ENCODE measurements around the gene MUSK. TPM values are rescaled to one million over a fixed set of nuclear protein-coding genes. Genes with fewer than 3 reads are reported as not detected.

The MUSK gene
- total and polyA plus RNA-seq, 5 donors, result 0.86 to 6.4 (median 4.7) TPM

- Histone ChIP-seq H3K27ac (ENCODE audit: low read length) (no peak overlapping the region), H3K9me3 (ENCODE audit: control insufficient read depth, low read length) (no peaks in the 10 kb centered on the region), H3K27me3 (ENCODE audit: control insufficient read depth, insufficient read depth) (no peaks in the 10 kb centered on the region), H3K4me3 (ENCODE audit: low read length) (no peak overlapping the region), H3K4me1 (ENCODE audit: control insufficient read depth, insufficient read depth, low read length) (no peaks in the 10 kb centered on the region)
- DNase-seq (no peak), ATAC-seq (no peak)
- intact Hi-C loops (cut with DNase I), result no loop called here
- 83% methylated on average over 4 of the region's 4 CpGs for WGBS
Measured at GRCh38 chr9:110648696-110649095, 19.9 kb upstream of the MUSK start.

GRCh38 chr9:110650261-110650660, 18.3 kb upstream of the MUSK start:
- no peak for DNase-seq
- intact Hi-C loops (cut with DNase I), result no loop called here
- Histone ChIP-seq H3K9me3 (ENCODE audit: control insufficient read depth, low read length) (no peaks in the 10 kb centered on the region), H3K27me3 (ENCODE audit: control insufficient read depth, insufficient read depth) (no peaks in the 10 kb centered on the region), H3K4me3 (ENCODE audit: low read length) (no peak overlapping the region), H3K27ac (ENCODE audit: low read length) (no peak overlapping the region), H3K4me1 (ENCODE audit: control insufficient read depth, insufficient read depth, low read length) (no peaks in the 10 kb centered on the region)
- 82% methylated on average over 3 of the region's 3 CpGs for WGBS
- no peak for ATAC-seq

- Histone ChIP-seq H3K9me3 (ENCODE audit: control insufficient read depth, low read length) (no peaks in the 10 kb centered on the region), H3K27me3 (ENCODE audit: control insufficient read depth, insufficient read depth) (no peaks in the 10 kb centered on the region), H3K4me3 (ENCODE audit: low read length) (no peak overlapping the region), H3K27ac (ENCODE audit: low read length) (no peak overlapping the region), H3K4me1 (ENCODE audit: control insufficient read depth, insufficient read depth, low read length) (no peaks in the 10 kb centered on the region)
- WGBS, result 54% methylated on average over 6 of the region's 6 CpGs
- intact Hi-C loops (cut with DNase I), result no loop called here
- ATAC-seq, result peak in 1 of 2 donors; percentile 45
- peak in 1 of 3 donors; percentile 44 for DNase-seq
Measured at GRCh38 chr9:110650991-110651411, 17.6 kb upstream of the MUSK start.

- ATAC-seq (peak; percentile 92 to 96), DNase-seq (peak in 2 of 3 donors; percentile 53 to 77)
- no peaks in the 10 kb centered on the region for H3K4me1 ChIP-seq (ENCODE audit: control insufficient read depth, insufficient read depth, low read length)
- no peaks in the 10 kb centered on the region for H3K27me3 ChIP-seq (ENCODE audit: control insufficient read depth, insufficient read depth)
- no peaks in the 10 kb centered on the region for H3K9me3 ChIP-seq (ENCODE audit: control insufficient read depth, low read length)
- WGBS, result 32% methylated on average over 6 of the region's 6 CpGs
- no peak overlapping the region for H3K27ac ChIP-seq (ENCODE audit: low read length)
- intact Hi-C loops (cut with DNase I), result no loop called here
- H3K4me3 ChIP-seq (ENCODE audit: low read length), result peak overlapping the region; percentile 9
Measured at GRCh38 chr9:110655754-110656641, 12.6 kb upstream of the MUSK start.

- Histone ChIP-seq H3K9me3 (ENCODE audit: control insufficient read depth, low read length) (no peaks in the 10 kb centered on the region), H3K4me1 (ENCODE audit: control insufficient read depth, insufficient read depth, low read length) (no peaks in the 10 kb centered on the region), H3K27me3 (ENCODE audit: control insufficient read depth, insufficient read depth) (no peaks in the 10 kb centered on the region), H3K4me3 (ENCODE audit: low read length) (no peak overlapping the region), H3K27ac (ENCODE audit: low read length) (no peak overlapping the region)
- intact Hi-C loops (cut with DNase I), result no loop called here
- no peak for DNase-seq
- ATAC-seq, result no peak
- 91% methylated on average over 2 of the region's 2 CpGs for WGBS
Measured at GRCh38 chr9:110659891-110660541, 8.6 kb upstream of the MUSK start.

GRCh38 chr9:110669433-110669832, 842 bp downstream of the MUSK start:
- 44% methylated on average over 5 of the region's 5 CpGs for WGBS
- Histone ChIP-seq H3K9me3 (ENCODE audit: control insufficient read depth, low read length) (no peaks in the 10 kb centered on the region), H3K27me3 (ENCODE audit: control insufficient read depth, insufficient read depth) (no peaks in the 10 kb centered on the region), H3K4me3 (ENCODE audit: low read length) (peak overlapping the region; percentile 16), H3K27ac (ENCODE audit: low read length) (no peak overlapping the region), H3K4me1 (ENCODE audit: control insufficient read depth, insufficient read depth, low read length) (no peaks in the 10 kb centered on the region)
- DNase-seq (no peak), ATAC-seq (no peak)
- intact Hi-C loops (cut with DNase I), result no loop called here

- no peak overlapping the region for H3K27ac ChIP-seq (ENCODE audit: low read length)
- intact Hi-C loops (cut with DNase I), result no loop called here
- no peaks in the 10 kb centered on the region for H3K4me1 ChIP-seq (ENCODE audit: control insufficient read depth, insufficient read depth, low read length)
- no peaks in the 10 kb centered on the region for H3K9me3 ChIP-seq (ENCODE audit: control insufficient read depth, low read length)
- H3K27me3 ChIP-seq (ENCODE audit: control insufficient read depth, insufficient read depth), result no peaks in the 10 kb centered on the region
- H3K4me3 ChIP-seq (ENCODE audit: low read length), result no peak overlapping the region
- 90% methylated on average over 4 of the region's 4 CpGs for WGBS
- DNase-seq (no peak), ATAC-seq (no peak)
Measured at GRCh38 chr9:110671849-110672248, 3.3 kb downstream of the MUSK start.

- DNase-seq, result no peak
- H3K9me3 ChIP-seq (ENCODE audit: control insufficient read depth, low read length), result no peaks in the 10 kb centered on the region
- intact Hi-C loops (cut with DNase I), result no loop called here
- no peak overlapping the region for H3K27ac ChIP-seq (ENCODE audit: low read length)
- H3K4me1 ChIP-seq (ENCODE audit: control insufficient read depth, insufficient read depth, low read length), result no peaks in the 10 kb centered on the region
- WGBS, result 65% methylated on average over 3 of the region's 3 CpGs
- H3K27me3 ChIP-seq (ENCODE audit: control insufficient read depth, insufficient read depth), result no peaks in the 10 kb centered on the region
- ATAC-seq, result no peak
- no peak overlapping the region for H3K4me3 ChIP-seq (ENCODE audit: low read length)
Measured at GRCh38 chr9:110672873-110673510, 4.4 kb downstream of the MUSK start.

- no peak for ATAC-seq
- Histone ChIP-seq H3K27ac (ENCODE audit: low read length) (no peak overlapping the region), H3K9me3 (ENCODE audit: control insufficient read depth, low read length) (no peaks in the 10 kb centered on the region), H3K4me3 (ENCODE audit: low read length) (no peak overlapping the region), H3K27me3 (ENCODE audit: control insufficient read depth, insufficient read depth) (no peaks in the 10 kb centered on the region), H3K4me1 (ENCODE audit: control insufficient read depth, insufficient read depth, low read length) (no peaks in the 10 kb centered on the region)
- WGBS, result 94% methylated on average over 4 of the region's 4 CpGs
- intact Hi-C loops (cut with DNase I), result no loop called here
- no peak for DNase-seq
Measured at GRCh38 chr9:110687497-110687896, 18.9 kb downstream of the MUSK start.

- no peak for ATAC-seq
- Histone ChIP-seq H3K27me3 (ENCODE audit: control insufficient read depth, insufficient read depth) (no peaks in the 10 kb centered on the region), H3K4me1 (ENCODE audit: control insufficient read depth, insufficient read depth, low read length) (no peaks in the 10 kb centered on the region), H3K9me3 (ENCODE audit: control insufficient read depth, low read length) (no peaks in the 10 kb centered on the region), H3K4me3 (ENCODE audit: low read length) (no peak overlapping the region), H3K27ac (ENCODE audit: low read length) (no peak overlapping the region)
- intact Hi-C loops (cut with DNase I), result no loop called here
- DNase-seq, result no peak
- 90% methylated on average over 5 of the region's 5 CpGs for WGBS
Measured at GRCh38 chr9:110688329-110688728, 19.7 kb downstream of the MUSK start.

- no peaks in the 10 kb centered on the region for H3K27me3 ChIP-seq (ENCODE audit: control insufficient read depth, insufficient read depth)
- intact Hi-C loops (cut with DNase I), result no loop called here
- H3K9me3 ChIP-seq (ENCODE audit: control insufficient read depth, low read length), result no peaks in the 10 kb centered on the region
- 94% methylated on average over 5 of the region's 5 CpGs for WGBS
- H3K27ac ChIP-seq (ENCODE audit: low read length), result no peak overlapping the region
- ATAC-seq (no peak), DNase-seq (no peak)
- no peak overlapping the region for H3K4me3 ChIP-seq (ENCODE audit: low read length)
- H3K4me1 ChIP-seq (ENCODE audit: control insufficient read depth, insufficient read depth, low read length), result no peaks in the 10 kb centered on the region
Measured at GRCh38 chr9:110691002-110691549, 22.5 kb downstream of the MUSK start.
